ENCODE data around the gene NEO1. TPM values are rescaled to one million over a fixed set of nuclear protein-coding genes. Genes with fewer than 3 reads are reported as not detected.

NEO1 gene
- total RNA-seq, 1 donor from 2014 or later: 5.6 TPM

GRCh38 chr15:73349191-73349590 lies 296.9 kb downstream of the NEO1 start:
- Mint-ChIP-seq H3K9me3 (no peaks in the 10 kb centered on the region), H3K27ac (no peak overlapping the region), H3K4me3 (no peak overlapping the region), H3K36me3 (ENCODE audit: low read depth) (no peaks in the 10 kb centered on the region), H3K4me1 (ENCODE audit: low read depth) (no peaks in the 10 kb centered on the region), H3K27me3 (ENCODE audit: insufficient read depth) (peaks cover 6% of the 10 kb centered on the region)
- DNase-seq (ENCODE audit: low spot score): no peak
- intact Hi-C loops (cut with micrococcal nuclease): no loop called here

- no peak overlapping the region for H3K4me3 Mint-ChIP-seq
- intact Hi-C loops (cut with micrococcal nuclease): no loop called here
- no peaks in the 10 kb centered on the region for H3K36me3 Mint-ChIP-seq (ENCODE audit: low read depth)
- H3K27me3 Mint-ChIP-seq (ENCODE audit: insufficient read depth): peaks cover 12% of the 10 kb centered on the region
- no peaks in the 10 kb centered on the region for H3K9me3 Mint-ChIP-seq
- no peak overlapping the region for H3K27ac Mint-ChIP-seq
- H3K4me1 Mint-ChIP-seq (ENCODE audit: low read depth): no peaks in the 10 kb centered on the region
- no peak for DNase-seq (ENCODE audit: low spot score)
Measured at GRCh38 chr15:73352082-73352481, 299.8 kb downstream of the NEO1 start.

- intact Hi-C loops (cut with micrococcal nuclease): no loop called here
Measured at GRCh38 chr15:73353734-73354133, 301.5 kb downstream of the NEO1 start.

GRCh38 chr15:73354241-73354640 lies 302.0 kb downstream of the NEO1 start:
- H3K9me3 Mint-ChIP-seq: no peaks in the 10 kb centered on the region
- H3K36me3 Mint-ChIP-seq (ENCODE audit: low read depth): no peaks in the 10 kb centered on the region
- H3K4me1 Mint-ChIP-seq (ENCODE audit: low read depth): no peaks in the 10 kb centered on the region
- H3K4me3 Mint-ChIP-seq: no peak overlapping the region
- H3K27ac Mint-ChIP-seq: no peak overlapping the region
- H3K27me3 Mint-ChIP-seq (ENCODE audit: insufficient read depth): peaks cover 13% of the 10 kb centered on the region
- DNase-seq (ENCODE audit: low spot score): no peak
- intact Hi-C loops (cut with micrococcal nuclease): no loop called here

More at GRCh38 chr15:73353734-73354133, 301.5 kb downstream of the NEO1 start:
- H3K27me3 Mint-ChIP-seq (ENCODE audit: insufficient read depth): peaks cover 11% of the 10 kb centered on the region
- H3K4me3 Mint-ChIP-seq: no peak overlapping the region
- H3K27ac Mint-ChIP-seq: no peak overlapping the region
- no peaks in the 10 kb centered on the region for H3K4me1 Mint-ChIP-seq (ENCODE audit: low read depth)
- no peak for DNase-seq (ENCODE audit: low spot score)
- H3K36me3 Mint-ChIP-seq (ENCODE audit: low read depth): no peaks in the 10 kb centered on the region
- no peaks in the 10 kb centered on the region for H3K9me3 Mint-ChIP-seq

Measured in activated T-helper 1 cell treated with anti-CD3 and anti-CD28 coated beads, Interleukin-12 subunit alpha, Interleukin-12 subunit beta, Interleukin-2, Interleukin-4 antibody, amounts not matched to agents 30 ng/mL and 10 ng/mL and 1 ng/mL, durations not matched to agents 14 hours and 24 hours and 36 hours (primary cell).